ENCODE measurements around the gene AREG. TPM values are rescaled to one million over a fixed set of nuclear protein-coding genes. Genes with fewer than 3 reads are reported as not detected.

AREG gene
- polyA plus RNA-seq, 1 experiment = 2.4 TPM

DNA sequence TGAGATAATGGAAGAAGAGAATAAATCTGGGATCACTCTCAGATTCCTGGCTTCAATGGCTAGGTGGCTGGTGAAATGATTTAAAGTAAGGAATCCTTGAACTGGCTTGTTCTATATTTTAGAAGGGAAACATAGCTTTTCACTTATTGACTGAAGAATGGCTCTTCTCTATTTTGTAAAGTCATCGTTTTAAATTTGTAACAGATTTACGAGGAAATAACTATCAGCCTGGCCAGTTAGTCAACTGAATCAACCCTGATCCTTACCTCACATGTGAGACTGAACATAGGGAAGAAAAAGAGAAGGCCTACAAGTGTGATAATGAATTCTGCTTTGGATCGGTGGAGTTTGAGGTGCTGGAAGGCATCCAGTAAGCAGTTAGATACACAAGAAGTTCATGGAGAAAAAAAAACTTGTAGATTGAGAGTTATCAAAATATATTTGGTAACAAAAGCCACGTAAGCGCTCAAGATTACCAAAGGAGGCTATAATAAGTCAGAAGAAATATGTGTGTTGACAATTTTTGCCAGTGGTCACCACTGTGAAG lies 12.0 kb downstream of the AREG start:
- POLR2A ChIA-PET = interaction anchor here (1.2 to 1.6 kb wide), 2 partner anchors 12 to 166 kb away, joined by 3 read pairs; partner anchors contain the start of gene AREG

DNA sequence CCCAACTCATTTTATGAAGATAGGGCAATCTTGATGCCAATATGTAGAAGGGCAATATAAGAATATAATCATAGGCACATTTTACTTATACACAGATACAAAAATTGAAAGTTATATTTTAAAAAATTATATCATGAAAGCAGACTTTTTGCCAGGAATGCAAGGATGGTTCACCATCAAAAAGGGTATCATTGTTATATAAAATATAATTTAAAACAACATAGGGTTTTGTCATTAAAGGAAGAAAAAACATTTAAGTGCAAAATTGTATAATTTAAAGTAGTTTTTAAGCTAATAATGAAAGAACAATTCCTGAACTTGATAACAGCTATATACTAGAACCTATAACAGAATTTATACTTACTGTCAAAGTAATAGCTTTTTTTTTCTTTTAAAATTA lies 15.9 kb downstream of the AREG start:
- ChIA-PET POLR2A (no interaction called here), CTCF (no interaction called here)
- Histone ChIP-seq H3K27ac (ENCODE audit: low read depth, low read length) (no peak overlapping the region), H3K27me3 (ENCODE audit: control insufficient read depth, insufficient read depth, low read length) (no peaks in the 10 kb centered on the region), H3K9me3 (ENCODE audit: control insufficient read depth, insufficient read depth, low read length) (no peaks in the 10 kb centered on the region), H3K4me3 (ENCODE audit: low read depth, low read length) (no peak overlapping the region)
- TF ChIP-seq, protein P1, sequence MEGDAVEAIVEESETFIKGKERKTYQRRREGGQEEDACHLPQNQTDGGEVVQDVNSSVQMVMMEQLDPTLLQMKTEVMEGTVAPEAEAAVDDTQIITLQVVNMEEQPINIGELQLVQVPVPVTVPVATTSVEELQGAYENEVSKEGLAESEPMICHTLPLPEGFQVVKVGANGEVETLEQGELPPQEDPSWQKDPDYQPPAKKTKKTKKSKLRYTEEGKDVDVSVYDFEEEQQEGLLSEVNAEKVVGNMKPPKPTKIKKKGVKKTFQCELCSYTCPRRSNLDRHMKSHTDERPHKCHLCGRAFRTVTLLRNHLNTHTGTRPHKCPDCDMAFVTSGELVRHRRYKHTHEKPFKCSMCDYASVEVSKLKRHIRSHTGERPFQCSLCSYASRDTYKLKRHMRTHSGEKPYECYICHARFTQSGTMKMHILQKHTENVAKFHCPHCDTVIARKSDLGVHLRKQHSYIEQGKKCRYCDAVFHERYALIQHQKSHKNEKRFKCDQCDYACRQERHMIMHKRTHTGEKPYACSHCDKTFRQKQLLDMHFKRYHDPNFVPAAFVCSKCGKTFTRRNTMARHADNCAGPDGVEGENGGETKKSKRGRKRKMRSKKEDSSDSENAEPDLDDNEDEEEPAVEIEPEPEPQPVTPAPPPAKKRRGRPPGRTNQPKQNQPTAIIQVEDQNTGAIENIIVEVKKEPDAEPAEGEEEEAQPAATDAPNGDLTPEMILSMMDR (IDR thresholded peaks at IDR 0.05; ENCODE audit: low read depth, low read length) = no peak
- DNase-seq (ENCODE audit: low read depth, low spot score) = no peak

More for the DNA sequence above, 12.0 kb downstream of the AREG start:
- CTCF ChIA-PET = interaction anchor here (1.0 kb wide), 1 partner anchor 12 kb away, joined by 4 read pairs; the partner anchor contains the start of gene AREG
- no peak for DNase-seq (ENCODE audit: low read depth, low spot score)
- Histone ChIP-seq H3K27ac (ENCODE audit: low read depth, low read length) (no peak overlapping the region), H3K4me3 (ENCODE audit: low read depth, low read length) (no peak overlapping the region), H3K9me3 (ENCODE audit: control insufficient read depth, insufficient read depth, low read length) (no peaks in the 10 kb centered on the region), H3K27me3 (ENCODE audit: control insufficient read depth, insufficient read depth, low read length) (no peaks in the 10 kb centered on the region)
- TF ChIP-seq, protein P1 (IDR thresholded peaks at IDR 0.05; ENCODE audit: low read depth, low read length) = no peak

DNA sequence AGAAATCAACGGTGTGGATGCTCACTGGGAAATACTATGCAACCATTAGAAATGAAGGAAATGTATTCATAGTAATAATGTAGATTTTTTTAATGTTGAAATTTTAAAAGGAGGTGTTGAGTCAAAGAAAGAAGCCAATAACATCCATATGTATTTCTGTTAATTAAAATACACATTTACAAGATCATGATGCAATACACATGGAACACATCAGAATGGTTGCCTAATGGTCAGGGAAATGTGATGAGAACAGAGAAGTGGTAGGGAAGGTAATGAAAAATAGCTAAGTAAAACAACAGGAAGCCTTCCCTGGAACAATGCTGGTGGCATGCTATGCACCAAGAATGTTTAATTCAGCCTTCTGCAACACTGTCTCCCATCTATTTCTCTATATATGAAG lies 18.2 kb downstream of the AREG start:
- Histone ChIP-seq H3K27ac (ENCODE audit: low read depth, low read length) (no peak overlapping the region), H3K9me3 (ENCODE audit: control insufficient read depth, insufficient read depth, low read length) (no peaks in the 10 kb centered on the region), H3K4me3 (ENCODE audit: low read depth, low read length) (no peak overlapping the region), H3K27me3 (ENCODE audit: control insufficient read depth, insufficient read depth, low read length) (no peaks in the 10 kb centered on the region)
- DNase-seq (ENCODE audit: low read depth, low spot score) = no peak
- CTCF ChIA-PET = interaction anchor here (0.7 to 1.4 kb wide), 3 partner anchors 18 to 86 kb away, joined by 4 to 5 read pairs (median 4); partner anchors contain the start of gene AREG
- TF ChIP-seq, protein P1 (IDR thresholded peaks at IDR 0.05; ENCODE audit: low read depth, low read length) = no peak
- POLR2A ChIA-PET = no interaction called here

DNA sequence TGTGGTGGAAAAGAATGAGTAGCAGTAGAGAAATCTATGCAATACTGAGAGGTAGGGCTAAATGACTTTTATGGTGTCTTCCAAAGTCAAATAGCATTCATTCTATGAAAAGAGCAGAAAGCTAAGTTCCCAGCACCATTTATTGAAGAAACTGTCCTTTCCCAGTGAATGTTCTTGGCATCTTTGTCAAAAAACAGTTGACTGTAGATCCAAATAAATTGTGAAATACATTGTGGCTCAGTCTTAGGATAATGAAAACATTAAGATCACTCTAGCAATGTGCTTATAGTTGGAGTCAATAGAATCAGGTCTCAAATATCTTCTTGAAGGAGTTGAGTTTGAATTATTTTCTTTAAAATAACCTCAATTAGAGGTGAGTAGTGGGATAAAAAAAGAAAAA lies 19.4 kb downstream of the AREG start:
- Histone ChIP-seq H3K27ac (ENCODE audit: low read depth, low read length) (no peak overlapping the region), H3K4me3 (ENCODE audit: low read depth, low read length) (no peak overlapping the region), H3K27me3 (ENCODE audit: control insufficient read depth, insufficient read depth, low read length) (no peaks in the 10 kb centered on the region), H3K9me3 (ENCODE audit: control insufficient read depth, insufficient read depth, low read length) (no peaks in the 10 kb centered on the region)
- DNase-seq (ENCODE audit: low read depth, low spot score) = no peak
- TF ChIP-seq, protein P1 (IDR thresholded peaks at IDR 0.05; ENCODE audit: low read depth, low read length) = no peak
- ChIA-PET POLR2A (no interaction called here), CTCF (interaction anchor here (1.1 kb wide), 1 partner anchor 19 kb away, joined by 3 read pairs; the partner anchor contains the start of gene AREG)

DNA sequence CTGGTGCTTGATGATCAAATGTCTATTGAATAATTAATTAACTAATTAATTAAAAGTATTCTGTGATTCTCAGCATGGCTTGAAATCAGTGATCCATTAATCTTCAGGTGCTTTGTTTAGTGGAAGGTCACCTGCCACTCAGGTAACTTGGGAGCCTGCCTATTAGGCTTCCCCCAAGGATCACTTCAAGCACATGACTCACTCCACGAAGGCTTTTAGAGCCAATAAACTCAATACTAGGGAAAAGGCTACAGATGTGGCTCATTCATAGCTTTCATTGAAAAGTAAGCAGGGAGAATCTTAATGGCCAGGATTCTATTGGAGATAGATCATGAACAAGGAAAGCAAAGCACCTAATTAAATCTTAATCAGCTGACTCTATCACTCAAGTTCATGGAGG lies 21.3 kb downstream of the AREG start:
- H3K9me3 ChIP-seq (ENCODE audit: control insufficient read depth, insufficient read depth, low read length) = no peaks in the 10 kb centered on the region
- POLR2A ChIA-PET = no interaction called here
- H3K4me3 ChIP-seq (ENCODE audit: low read depth, low read length) = no peak overlapping the region
- DNase-seq (ENCODE audit: low read depth, low spot score) = no peak
- no peaks in the 10 kb centered on the region for H3K27me3 ChIP-seq (ENCODE audit: control insufficient read depth, insufficient read depth, low read length)
- CTCF ChIA-PET = no interaction called here
- no peak overlapping the region for H3K27ac ChIP-seq (ENCODE audit: low read depth, low read length)
- TF ChIP-seq, protein P1 (IDR thresholded peaks at IDR 0.05; ENCODE audit: low read depth, low read length) = no peak

Measured in AG04450 (cell line).